Right cardiac atrium (tissue), 5 donors: ENCODE results near the gene CLDN24. TPM values are rescaled to one million over a fixed set of nuclear protein-coding genes. Genes with fewer than 3 reads are reported as not detected.

Source experiments
- ATAC-seq, 2 donors: fragments of 200-7000 bp; cut with Tn5 transposase; one replicate each; pipeline versions ENCODE4 v1.8.0 to v1.9.1; 2020; ENCODE audit warnings: moderate library complexity in 2 of 2, mild to moderate bottlenecking in 1 of 2
- DNase-seq, 3 donors: peaks; one replicate each; pipeline ENCODE4 v3.0.0-alpha.2; 2020
- H3K27ac ChIP-seq: one replicate; pipeline ENCODE4 v1.5.1; 2013; ENCODE audit warnings: mild to moderate bottlenecking, low read length, control low read depth, moderate library complexity
- H3K27me3 ChIP-seq: one replicate; pipeline ENCODE4 v1.6.1; 2013; ENCODE audit not compliant: control insufficient read depth, insufficient read depth
- H3K4me1 ChIP-seq: one replicate; pipeline ENCODE4 v1.6.1; 2013; ENCODE audit warnings: low read length; ENCODE audit not compliant: control insufficient read depth, insufficient read depth
- H3K4me3 ChIP-seq: one replicate; pipeline ENCODE4 v1.5.1; 2013; ENCODE audit warnings: low read length, control low read depth
- H3K9me3 ChIP-seq: one replicate; pipeline ENCODE4 v1.6.1; 2013; ENCODE audit warnings: low read length; ENCODE audit not compliant: control insufficient read depth
- WGBS: extraction: QIAGEN DNeasy Blood & Tissue Kit; methylation state at CpG from one replicate; pipeline ENCODE4 v1.1.7; 2013; 5-methylcytosine and 5-hydroxymethylcytosine counted together
- intact Hi-C, 4 donors: fragments of 100-400 bp; cut with DNase I; formaldehyde crosslinking; loops; one replicate each; pipeline versions ENCODE4 v1.11.0 to v1.14.0; 2022 to 2023
- long read RNA-seq, 4 donors: library from polyadenylated mRNA; unstranded; transcript quantifications; one replicate each; pipeline ENCODE4 v2.0.0, GENCODE V29; 2020 to 2021
- polyA plus RNA-seq: library from polyadenylated mRNA; stranded (reverse); fragments of 200-250 nt; gene quantifications from one replicate; pipeline ENCODE4 v1.2.3, GENCODE V29; 2013
- total RNA-seq, 4 donors: library from RNA; stranded (reverse); fragmentation: NEBNext Ultra II Directional; extraction: Animal tissue kit (Norgen Biotek cat#: 25700); gene quantifications; one replicate each; pipeline ENCODE4 v1.2.1, GENCODE V29; 2021
- donor health status: healthy with polysubstance abuse.
- donor health status: DM: no; HTN: yes; CAD: no.
- donor health status: DM: no; HTN: no; CAD: no.
- donor health status: DM: no; HTN: yes; CAD: no; lungs with severe emphysema.
- donor health status: DM: yes; HTN: yes; CAD: no.

Gene CLDN24
- total RNA-seq = not detected
- not detected for polyA plus RNA-seq
- long read RNA-seq, donor 1 = 0 reads
- long read RNA-seq, donor 2 = 0 reads
- long read RNA-seq, donor 3 = 0 reads
- long read RNA-seq, donor 4 = 0 reads

GRCh38 chr4:183322326-183322725 lies at the start of gene CLDN24:
Gene CLDN24 (minus strand): TSS chr4:183322426. CDS start chr4:183322426, 0 bp downstream.
- Histone ChIP-seq H3K4me3 (no peak within 1 kb of the TSS), H3K4me1 (no peaks in the 10 kb centered on the region), H3K27ac (no peak within 1 kb of the TSS), H3K9me3 (no peaks in the 10 kb centered on the region), H3K27me3 (no peaks in the 10 kb centered on the region)
- DNase-seq (no peak), ATAC-seq (no peak)
- intact Hi-C loops = no loop called here
- 94% methylated on average over 5 of the region's 5 CpGs for WGBS

GRCh38 chr4:183370786-183371185 lies 48.6 kb upstream of the CLDN24 start:
- intact Hi-C loops = no loop called here
- DNase-seq (no peak), ATAC-seq (no peak)
- no peak overlapping the region for H3K27ac ChIP-seq
- peaks cover 3% of the 10 kb centered on the region for H3K27me3 ChIP-seq
- H3K4me1 ChIP-seq = no peaks in the 10 kb centered on the region
- H3K4me3 ChIP-seq = no peak overlapping the region
- peaks cover 2% of the 10 kb centered on the region for H3K9me3 ChIP-seq
- WGBS = 69% methylated on average over 12 of the region's 12 CpGs

GRCh38 chr4:183369073-183369472 lies 46.8 kb upstream of the CLDN24 start:
- 78% methylated on average over 8 of the region's 8 CpGs for WGBS
- Histone ChIP-seq H3K4me3 (no peak overlapping the region), H3K4me1 (no peaks in the 10 kb centered on the region), H3K27ac (no peak overlapping the region), H3K27me3 (no peaks in the 10 kb centered on the region), H3K9me3 (peaks cover 2% of the 10 kb centered on the region)
- intact Hi-C loops = no loop called here
- no peak for ATAC-seq
- DNase-seq = no peak

- H3K27ac ChIP-seq = no peak overlapping the region
- no peaks in the 10 kb centered on the region for H3K9me3 ChIP-seq
- no peaks in the 10 kb centered on the region for H3K4me1 ChIP-seq
- H3K27me3 ChIP-seq = no peaks in the 10 kb centered on the region
- DNase-seq (no peak), ATAC-seq (no peak)
- no peak overlapping the region for H3K4me3 ChIP-seq
- 81% methylated on average over 16 of the region's 16 CpGs for WGBS
- intact Hi-C loops = no loop called here
Observed at GRCh38 chr4:183366206-183366835, 44.1 kb upstream of the CLDN24 start.

DNA sequence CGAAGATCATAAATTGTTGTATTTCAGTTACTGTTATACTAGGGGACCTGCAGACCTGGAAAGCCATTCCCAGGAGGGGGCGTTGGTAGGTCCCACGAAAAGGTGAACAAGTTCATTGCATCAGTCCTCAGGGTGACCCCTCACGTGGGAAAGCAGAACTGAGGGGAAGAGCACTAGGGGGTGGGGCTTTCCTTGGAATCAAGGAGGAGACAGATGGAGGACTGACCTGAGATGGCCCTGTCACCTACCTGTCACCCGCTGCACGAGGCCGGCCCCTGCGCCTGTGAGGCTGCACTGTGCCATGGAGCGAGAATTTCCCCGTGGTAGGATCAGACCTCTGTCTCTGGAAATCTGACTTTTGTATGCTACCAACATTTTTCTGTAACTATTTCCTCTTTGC lies 41.8 kb upstream of the CLDN24 start:
- 72% methylated on average over 10 of the region's 10 CpGs for WGBS
- DNase-seq (no peak), ATAC-seq (no peak)
- Histone ChIP-seq H3K4me3 (no peak overlapping the region), H3K27ac (no peak overlapping the region), H3K27me3 (no peaks in the 10 kb centered on the region), H3K9me3 (no peaks in the 10 kb centered on the region), H3K4me1 (no peaks in the 10 kb centered on the region)
- intact Hi-C loops = no loop called here

- Histone ChIP-seq H3K4me1 (no peaks in the 10 kb centered on the region), H3K27ac (no peak overlapping the region), H3K9me3 (no peaks in the 10 kb centered on the region), H3K4me3 (no peak overlapping the region), H3K27me3 (no peaks in the 10 kb centered on the region)
- 63% methylated on average over 15 of the region's 15 CpGs for WGBS
- ATAC-seq (no peak), DNase-seq (no peak)
- intact Hi-C loops = no loop called here
Observed at GRCh38 chr4:183362916-183363542, 40.8 kb upstream of the CLDN24 start.

DNA sequence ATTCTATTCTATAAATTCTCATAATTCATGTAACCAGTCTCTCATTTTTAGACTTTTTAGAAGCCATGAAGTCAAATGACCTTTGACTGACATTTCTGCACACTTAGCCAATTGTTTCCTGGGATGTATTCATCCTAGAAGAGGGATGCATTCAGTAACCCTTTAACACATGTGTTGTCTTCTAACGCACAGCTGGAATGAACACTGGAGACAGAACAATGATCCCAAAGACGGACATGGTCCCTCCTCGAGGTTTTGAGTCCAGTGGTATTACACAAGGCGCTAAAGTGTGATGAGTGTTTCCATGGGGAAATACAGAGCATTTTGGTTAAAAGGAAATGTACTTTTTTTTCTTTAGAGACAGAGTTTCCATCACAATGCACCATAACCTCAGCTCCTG lies 39.8 kb upstream of the CLDN24 start:
- H3K9me3 ChIP-seq = no peaks in the 10 kb centered on the region
- H3K27me3 ChIP-seq = no peaks in the 10 kb centered on the region
- H3K27ac ChIP-seq = no peak overlapping the region
- no peak for DNase-seq
- no peak for ATAC-seq
- intact Hi-C loops = no loop called here
- no peak overlapping the region for H3K4me3 ChIP-seq
- H3K4me1 ChIP-seq = no peaks in the 10 kb centered on the region
- WGBS = 89% methylated on average over 4 of the region's 4 CpGs

DNA sequence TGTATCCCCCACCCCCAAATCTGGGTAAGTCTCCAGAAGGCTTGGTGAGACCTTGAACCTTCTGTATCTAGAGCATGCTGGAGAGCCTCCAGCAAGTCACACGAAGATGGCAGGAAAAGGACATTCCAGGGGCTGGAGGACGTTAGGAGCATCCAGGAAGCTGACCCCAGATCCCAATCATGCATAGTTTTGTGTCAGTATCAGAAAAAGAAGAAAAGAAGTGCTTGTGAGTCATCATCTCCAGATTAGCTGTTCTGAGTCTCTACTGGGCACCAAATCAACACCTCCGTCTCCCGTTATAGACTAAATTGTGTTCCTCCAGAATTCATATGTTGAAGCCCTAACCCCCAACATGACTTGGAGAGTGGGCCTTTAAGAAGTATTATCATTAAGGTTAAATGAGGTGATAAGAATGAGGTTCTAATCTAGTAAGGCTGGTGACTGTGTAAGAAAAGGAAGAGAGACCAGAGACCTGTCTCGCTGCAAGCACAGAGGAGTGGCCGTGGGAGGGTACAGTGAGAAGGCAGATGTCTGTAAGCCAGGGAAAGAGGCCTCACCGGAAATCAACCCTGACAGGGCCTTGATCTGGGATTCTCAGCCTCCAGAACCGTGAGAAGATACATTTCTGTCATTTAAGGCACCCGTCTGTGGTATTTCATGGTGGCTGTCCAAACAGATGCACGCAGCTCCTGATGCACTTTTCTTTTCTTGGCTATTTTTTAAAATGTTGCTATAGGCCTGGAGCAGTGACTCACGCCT lies 38.1 kb upstream of the CLDN24 start:
- ATAC-seq = no peak
- intact Hi-C loops = no loop called here

DNA sequence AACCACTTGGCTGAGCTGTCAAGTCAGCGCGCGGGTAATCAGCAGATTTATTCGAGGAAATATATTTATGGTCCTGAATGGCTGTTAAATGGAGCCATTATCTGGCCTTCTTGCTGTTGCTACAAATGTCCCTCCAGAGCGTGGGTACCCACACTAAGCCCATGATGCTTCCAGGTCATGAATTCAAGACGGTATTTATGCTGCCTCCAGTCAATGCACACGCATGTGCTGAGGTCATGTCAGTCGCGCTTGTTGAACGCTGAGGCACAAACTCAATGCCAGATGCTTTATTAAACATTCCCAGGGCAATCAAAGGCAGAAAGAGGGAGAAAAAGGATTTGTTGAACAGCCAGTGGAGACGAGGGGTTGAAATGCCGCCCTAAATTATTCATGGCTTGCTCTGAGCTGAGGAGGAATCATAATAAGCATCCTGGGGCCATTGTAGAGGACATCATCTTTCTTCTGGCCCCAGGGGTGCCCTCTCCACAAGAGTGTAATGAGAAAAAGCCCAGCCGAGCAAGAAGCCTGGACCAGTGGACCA lies 36.1 kb upstream of the CLDN24 start:
- WGBS = 87% methylated on average over 13 of the region's 13 CpGs
- H3K4me3 ChIP-seq = no peak overlapping the region
- H3K4me1 ChIP-seq = no peaks in the 10 kb centered on the region
- no peak overlapping the region for H3K27ac ChIP-seq
- DNase-seq = no peak
- no peak for ATAC-seq
- intact Hi-C loops = no loop called here
- no peaks in the 10 kb centered on the region for H3K27me3 ChIP-seq
- no peaks in the 10 kb centered on the region for H3K9me3 ChIP-seq

More for the DNA sequence above, 38.1 kb upstream of the CLDN24 start:
- H3K27me3 ChIP-seq = no peaks in the 10 kb centered on the region
- H3K9me3 ChIP-seq = no peaks in the 10 kb centered on the region
- no peaks in the 10 kb centered on the region for H3K4me1 ChIP-seq
- no peak for DNase-seq
- H3K4me3 ChIP-seq = no peak overlapping the region
- no peak overlapping the region for H3K27ac ChIP-seq
- 65% methylated on average over 11 of the region's 11 CpGs for WGBS

DNA sequence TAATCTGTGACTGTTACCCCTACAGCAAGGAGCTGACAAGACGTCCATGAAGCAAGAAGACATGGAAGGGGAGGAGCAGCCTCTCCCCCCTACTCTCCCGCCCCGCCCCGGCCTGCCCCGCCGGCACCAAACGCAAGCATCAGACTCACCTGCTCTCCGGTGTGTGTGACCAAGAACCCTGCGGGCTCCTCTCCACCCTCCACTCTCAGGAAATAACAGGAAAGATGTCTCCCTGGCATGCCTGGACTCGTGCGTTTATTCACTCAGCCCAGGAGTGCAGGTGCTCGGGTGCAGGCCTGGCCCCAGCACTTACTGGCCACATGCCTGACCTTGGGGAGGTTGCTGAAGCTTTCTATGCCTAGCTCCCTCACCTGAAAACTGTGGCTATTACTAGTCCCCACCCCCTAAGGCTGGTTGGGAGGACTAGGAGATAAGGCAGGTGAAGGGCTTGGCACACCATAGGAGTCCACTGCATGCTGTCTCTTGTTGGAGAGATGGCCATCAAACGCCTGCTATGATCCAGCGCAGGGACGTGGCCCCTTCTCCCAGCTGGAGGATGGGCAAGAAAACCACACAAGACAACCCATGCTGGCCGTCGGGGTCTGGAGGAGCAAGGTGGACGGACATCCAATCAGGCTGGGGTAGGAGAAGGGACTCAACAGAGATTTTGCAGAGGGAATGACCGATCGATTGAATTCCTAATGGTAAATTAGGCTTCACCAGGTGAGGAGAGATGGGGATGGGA lies 34.9 kb upstream of the CLDN24 start:
- intact Hi-C loops = no loop called here
- Histone ChIP-seq H3K9me3 (no peaks in the 10 kb centered on the region), H3K4me1 (no peaks in the 10 kb centered on the region), H3K4me3 (no peak overlapping the region), H3K27me3 (no peaks in the 10 kb centered on the region), H3K27ac (no peak overlapping the region)
- no peak for ATAC-seq
- no peak for DNase-seq
- 90% methylated on average over 20 of the region's 20 CpGs for WGBS
